ENCODE results near the gene ATP8A1. TPM values are rescaled to one million over a fixed set of nuclear protein-coding genes. Genes with fewer than 3 reads are reported as not detected.

The ATP8A1 gene
- total and polyA plus RNA-seq, 4 donors: 0.65 to 15.9 (median 5.9) TPM

- no peak overlapping the region for H3K27ac ChIP-seq (ENCODE audit: low read depth in 1 of 2, low read length in 2 of 2)
- no peak for TF ChIP-seq RAD21 (IDR thresholded peaks at IDR 0.05)
- TF ChIP-seq ZBTB33 (IDR thresholded peaks at IDR 0.05): no peak
- TF ChIP-seq GABPA (IDR thresholded peaks at IDR 0.05 in 1 of 2, conservative IDR thresholded peaks at IDR 0.05 in 1 of 2): no peak
- no peak for TF ChIP-seq JUND (IDR thresholded peaks at IDR 0.05)
- TF ChIP-seq CTCF (IDR thresholded peaks at IDR 0.05; ENCODE audit: low read depth, low read length, missing input control): no peak
- TF ChIP-seq HNF4A (conservative IDR thresholded peaks at IDR 0.05): no peak
- no peak for TF ChIP-seq MAX (IDR thresholded peaks at IDR 0.05)
- TF ChIP-seq YY1 (IDR thresholded peaks at IDR 0.05): no peak
- TF ChIP-seq EGR1 (IDR thresholded peaks at IDR 0.05; ENCODE audit: low read depth in 2 of 2): no peak
- TF ChIP-seq TAF1 (conservative IDR thresholded peaks at IDR 0.05): no peak
- no peak for TF ChIP-seq SP1 (IDR thresholded peaks at IDR 0.05)
- TF ChIP-seq RXRA (IDR thresholded peaks at IDR 0.05): no peak
- no peak for TF ChIP-seq NR2F2 (IDR thresholded peaks at IDR 0.05)
- TF ChIP-seq ATF3 (IDR thresholded peaks at IDR 0.05): no peak
- H3K9me3 ChIP-seq (ENCODE audit: control insufficient read depth in 4 of 4, low read length in 3 of 4): no peaks in the 10 kb centered on the region
- H3K9ac ChIP-seq (ENCODE audit: low read depth in 1 of 2, low read length in 2 of 2): no peak overlapping the region
- no peak for DNase-seq (ENCODE audit: low spot score)
- no peak overlapping the region for H3K4me3 ChIP-seq (ENCODE audit: low read depth in 1 of 3, low read length in 3 of 3)
- no peaks in the 10 kb centered on the region for H3K27me3 ChIP-seq (ENCODE audit: control insufficient read depth in 4 of 4, insufficient read depth in 4 of 4, low read length in 3 of 4)
- no peaks in the 10 kb centered on the region for H3K4me1 ChIP-seq (ENCODE audit: control insufficient read depth in 4 of 4, insufficient read depth in 4 of 4, low read length in 3 of 4)
- no peaks in the 10 kb centered on the region for H3K36me3 ChIP-seq (ENCODE audit: control insufficient read depth in 4 of 4, insufficient read depth in 3 of 4, low read depth in 1 of 4, low read length in 3 of 4)
- 83% methylated on average over 2 of the region's 2 CpGs for WGBS
Measured at GRCh38 chr4:42618023-42618422, 38.9 kb downstream of the ATP8A1 start.

- WGBS: 88% methylated on average over 2 of the region's 2 CpGs
Measured at GRCh38 chr4:42617030-42617429, 39.9 kb downstream of the ATP8A1 start.

More at GRCh38 chr4:42617030-42617429, 39.9 kb downstream of the ATP8A1 start:
- no peak for DNase-seq (ENCODE audit: low spot score)
- Histone ChIP-seq H3K9me3 (ENCODE audit: control insufficient read depth in 4 of 4, low read length in 3 of 4) (no peaks in the 10 kb centered on the region), H3K27me3 (ENCODE audit: control insufficient read depth in 4 of 4, insufficient read depth in 4 of 4, low read length in 3 of 4) (no peaks in the 10 kb centered on the region), H3K4me3 (ENCODE audit: low read depth in 1 of 3, low read length in 3 of 3) (no peak overlapping the region), H3K27ac (ENCODE audit: low read depth in 1 of 2, low read length in 2 of 2) (no peak overlapping the region), H3K9ac (ENCODE audit: low read depth in 1 of 2, low read length in 2 of 2) (no peak overlapping the region), H3K36me3 (ENCODE audit: control insufficient read depth in 4 of 4, insufficient read depth in 3 of 4, low read depth in 1 of 4, low read length in 3 of 4) (no peaks in the 10 kb centered on the region), H3K4me1 (ENCODE audit: control insufficient read depth in 4 of 4, insufficient read depth in 4 of 4, low read length in 3 of 4) (no peaks in the 10 kb centered on the region)
- no peak for TF ChIP-seq FOXA1 (IDR thresholded peaks at IDR 0.05)
- TF ChIP-seq HNF4G (IDR thresholded peaks at IDR 0.05): no peak
- no peak for TF ChIP-seq RAD21 (IDR thresholded peaks at IDR 0.05)
- TF ChIP-seq YY1 (IDR thresholded peaks at IDR 0.05): no peak
- TF ChIP-seq FOXA2 (IDR thresholded peaks at IDR 0.05): no peak
- TF ChIP-seq GABPA (IDR thresholded peaks at IDR 0.05 in 1 of 2, conservative IDR thresholded peaks at IDR 0.05 in 1 of 2): no peak
- TF ChIP-seq TAF1 (conservative IDR thresholded peaks at IDR 0.05): no peak
- no peak for TF ChIP-seq REST (IDR thresholded peaks at IDR 0.05)
- TF ChIP-seq MAX (IDR thresholded peaks at IDR 0.05): no peak
- TF ChIP-seq EGR1 (IDR thresholded peaks at IDR 0.05; ENCODE audit: low read depth in 2 of 2): no peak
- TF ChIP-seq JUND (IDR thresholded peaks at IDR 0.05): no peak
- TF ChIP-seq SP1 (IDR thresholded peaks at IDR 0.05): no peak
